GM19035 (cell line): ENCODE measurements around the gene SARM1.
A peak's percentile ranks its signal among the peaks of the same experiment; 100 is the strongest.

Source experiments
- ATAC-seq: cut with Tn5 transposase; IDR thresholded peaks from one replicate; pipeline ENCODE4 v1.9.1; 2021; ENCODE audit not compliant: unreplicated experiment

Gene SARM1

GRCh38 chr17:28340374-28340773, 31.1 kb upstream of the SARM1 start:
- ATAC-seq: no peak

DNA sequence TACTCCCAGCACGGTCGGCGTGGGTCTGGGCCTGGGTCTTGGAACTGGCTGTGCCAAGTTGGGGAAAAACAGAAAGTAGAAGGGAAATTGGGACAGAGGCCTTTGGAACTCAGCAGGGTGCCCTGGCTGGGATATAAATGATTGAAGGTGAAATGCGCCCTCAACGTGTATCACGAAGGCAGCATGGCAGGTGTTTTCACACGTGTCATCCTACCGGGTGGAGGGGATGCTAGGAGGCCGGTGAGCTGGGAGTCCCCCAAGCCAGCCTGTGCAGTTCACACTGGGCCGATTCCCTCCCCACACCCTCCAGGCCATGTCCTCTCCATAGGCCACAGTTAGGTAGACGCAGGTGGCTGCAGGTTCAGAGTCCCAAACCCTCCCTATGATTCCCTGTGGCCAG, 30.0 kb upstream of the SARM1 start:
- no peak for ATAC-seq

GRCh38 chr17:28342313-28342712, 29.2 kb upstream of the SARM1 start:
- no peak for ATAC-seq

DNA sequence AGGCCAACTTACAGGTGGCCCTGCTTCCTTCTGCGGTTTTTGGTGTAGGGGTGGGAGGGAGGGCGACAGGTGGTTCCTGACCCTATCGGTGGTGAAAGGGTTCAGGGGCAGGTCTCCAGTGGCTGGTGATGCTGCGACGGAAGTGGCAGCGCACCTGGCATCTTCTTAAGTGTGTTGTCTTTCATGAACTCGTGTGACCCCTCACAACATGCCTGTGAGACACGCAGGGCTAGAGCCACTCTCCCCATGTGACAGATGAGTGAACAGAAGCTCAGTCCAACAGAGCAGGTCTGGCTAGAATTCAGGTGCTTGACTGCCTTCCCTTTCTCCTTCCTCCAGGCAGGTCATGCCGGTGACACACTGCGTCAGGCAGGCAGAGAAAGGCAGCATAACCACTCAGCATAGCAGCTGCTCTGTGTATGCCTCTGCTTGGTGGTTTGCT, 28.0 kb upstream of the SARM1 start:
- no peak for ATAC-seq

- no peak for ATAC-seq
These were observed 27.5 kb upstream of the SARM1 start for GRCh38 chr17:28344011-28344410.

GRCh38 chr17:28344435-28344901, 27.0 kb upstream of the SARM1 start:
- ATAC-seq: no peak

GRCh38 chr17:28345419-28346198, 25.9 kb upstream of the SARM1 start:
- no peak for ATAC-seq

DNA sequence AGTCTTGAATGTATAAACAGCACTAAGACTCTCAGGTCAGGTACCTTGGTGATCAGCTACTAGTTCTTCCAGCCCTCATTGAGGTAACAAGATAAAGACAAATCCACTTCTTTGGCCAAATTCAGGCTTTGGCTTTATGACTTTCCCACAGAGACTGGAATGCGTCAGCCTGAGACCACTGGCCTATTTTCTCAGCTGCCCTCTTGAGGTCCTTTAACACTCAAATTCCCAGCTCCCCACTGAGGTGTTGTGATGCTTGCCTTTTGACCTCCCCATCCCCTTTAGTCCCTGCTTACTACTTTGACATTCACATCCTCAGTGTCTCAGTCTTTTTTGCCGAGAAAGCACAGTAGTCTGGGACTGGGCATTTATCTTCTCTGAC, 25.3 kb upstream of the SARM1 start:
- ATAC-seq: no peak

GRCh38 chr17:28346746-28347246, 24.7 kb upstream of the SARM1 start:
- no peak for ATAC-seq

- no peak for ATAC-seq
These were observed 24.1 kb upstream of the SARM1 start for GRCh38 chr17:28347261-28347891.

DNA sequence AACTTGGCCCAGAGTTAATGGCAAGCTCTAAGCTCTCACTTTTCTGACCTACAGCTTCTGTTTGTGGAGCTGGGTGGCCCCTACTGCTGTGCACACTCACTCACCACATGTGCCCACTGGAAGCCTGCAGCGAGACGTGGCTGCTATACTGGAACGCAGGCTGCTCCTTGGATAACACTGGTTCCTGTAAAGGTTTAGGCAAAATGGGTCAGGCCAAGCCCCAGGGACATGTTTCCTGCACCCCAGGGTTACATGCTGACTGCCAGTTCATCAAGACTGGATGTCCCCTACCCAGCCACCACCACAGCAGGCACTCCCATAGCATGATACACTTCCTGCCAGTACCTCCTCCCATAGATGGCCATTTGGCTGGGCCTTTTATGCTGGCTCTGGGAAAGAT, 22.5 kb upstream of the SARM1 start:
- no peak for ATAC-seq

GRCh38 chr17:28350271-28350670, 21.2 kb upstream of the SARM1 start:
- ATAC-seq: no peak

DNA sequence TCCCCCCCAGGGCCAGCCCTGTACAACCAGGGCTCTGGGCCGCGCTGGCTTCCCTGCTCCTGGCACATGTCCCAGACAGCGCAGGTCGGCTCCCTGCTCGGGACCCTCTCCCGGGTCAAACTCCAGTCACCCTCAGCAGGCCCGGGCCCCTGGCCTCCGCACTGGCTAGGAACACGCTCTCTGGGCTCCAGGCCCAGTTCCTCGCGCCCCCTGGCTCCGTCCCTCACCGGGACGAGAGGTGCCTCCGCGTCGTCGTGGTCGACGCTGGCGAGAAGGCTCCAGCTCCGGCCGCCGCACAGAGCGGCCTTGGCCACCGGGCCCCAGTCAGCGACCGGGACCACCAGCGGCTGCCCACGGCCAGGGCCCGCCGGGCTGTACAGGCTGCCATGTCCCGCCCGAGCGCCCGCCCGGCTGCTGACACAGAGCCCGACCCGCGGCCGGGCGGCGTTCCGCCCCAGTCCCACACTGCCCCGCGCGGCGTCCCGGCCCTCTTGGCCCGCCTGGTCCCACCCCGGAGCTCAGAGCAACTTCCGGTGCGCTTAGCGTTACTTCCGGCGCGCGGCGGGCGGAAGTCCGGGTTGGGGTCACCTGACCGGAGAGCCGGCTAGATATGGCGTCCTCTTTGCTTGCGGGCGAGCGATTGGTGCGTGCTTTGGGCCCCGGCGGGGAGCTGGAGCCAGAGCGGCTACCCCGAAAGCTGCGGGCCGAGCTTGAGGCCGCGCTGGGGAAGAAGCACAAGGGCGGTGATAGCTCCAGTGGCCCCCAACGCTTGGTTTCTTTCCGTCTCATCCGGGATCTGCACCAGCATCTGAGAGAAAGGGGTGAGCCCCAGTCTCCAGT, 14.2 kb upstream of the SARM1 start, which contains the start of gene POLDIP2:
Gene POLDIP2 (minus strand): TSS at position 467 of the 840 bp plus-strand sequence. CDS start 79 bp downstream, at position 388.
- peak; percentile 98 for ATAC-seq

- ATAC-seq: no peak
These were observed 13.6 kb upstream of the SARM1 start for GRCh38 chr17:28357901-28358197.

- ATAC-seq: no peak
These were observed 8.3 kb upstream of the SARM1 start for GRCh38 chr17:28363186-28363585.

DNA sequence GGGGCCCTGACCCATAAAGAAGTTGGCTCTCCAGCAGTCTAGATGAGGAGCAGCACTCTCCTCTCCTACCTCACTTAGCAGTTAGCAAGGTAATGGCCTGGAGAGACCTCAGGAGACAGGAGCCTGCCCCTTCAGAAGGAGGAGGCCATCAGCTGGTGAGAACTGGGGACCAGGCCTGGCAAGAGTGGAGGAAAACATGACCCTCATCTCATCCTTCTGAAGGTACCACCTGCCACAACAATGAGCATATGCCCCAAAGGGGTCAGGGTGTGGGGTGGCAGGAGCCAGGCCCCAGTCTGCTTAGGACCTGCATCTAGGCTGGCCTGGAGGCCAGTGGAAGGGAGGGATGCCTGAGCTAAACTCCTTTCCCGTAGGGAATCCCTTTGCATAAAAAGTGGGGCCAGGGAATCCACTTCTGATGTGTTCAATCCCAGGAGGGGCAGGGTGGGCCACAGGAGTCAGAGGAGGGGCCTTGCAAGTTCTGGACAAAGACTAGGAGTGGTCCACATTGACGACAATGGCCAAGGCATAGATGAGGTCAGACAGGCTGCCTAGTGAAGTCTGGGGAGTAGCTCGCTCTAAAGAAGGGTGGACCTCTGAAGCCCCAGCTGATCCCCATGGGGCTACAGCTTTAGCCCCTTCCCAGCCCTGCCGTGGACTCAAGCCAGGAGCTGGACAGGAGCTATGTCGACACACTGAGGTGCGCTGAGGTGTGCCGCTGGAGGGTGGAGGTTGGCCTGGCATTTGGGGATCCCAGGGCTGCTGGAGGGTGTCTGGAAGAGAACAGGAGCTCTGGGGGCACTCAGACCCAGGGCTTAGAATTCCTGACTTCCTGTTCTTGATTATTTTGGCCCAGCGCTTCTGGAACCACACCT, 7.5 kb upstream of the SARM1 start:
- no peak for ATAC-seq

DNA sequence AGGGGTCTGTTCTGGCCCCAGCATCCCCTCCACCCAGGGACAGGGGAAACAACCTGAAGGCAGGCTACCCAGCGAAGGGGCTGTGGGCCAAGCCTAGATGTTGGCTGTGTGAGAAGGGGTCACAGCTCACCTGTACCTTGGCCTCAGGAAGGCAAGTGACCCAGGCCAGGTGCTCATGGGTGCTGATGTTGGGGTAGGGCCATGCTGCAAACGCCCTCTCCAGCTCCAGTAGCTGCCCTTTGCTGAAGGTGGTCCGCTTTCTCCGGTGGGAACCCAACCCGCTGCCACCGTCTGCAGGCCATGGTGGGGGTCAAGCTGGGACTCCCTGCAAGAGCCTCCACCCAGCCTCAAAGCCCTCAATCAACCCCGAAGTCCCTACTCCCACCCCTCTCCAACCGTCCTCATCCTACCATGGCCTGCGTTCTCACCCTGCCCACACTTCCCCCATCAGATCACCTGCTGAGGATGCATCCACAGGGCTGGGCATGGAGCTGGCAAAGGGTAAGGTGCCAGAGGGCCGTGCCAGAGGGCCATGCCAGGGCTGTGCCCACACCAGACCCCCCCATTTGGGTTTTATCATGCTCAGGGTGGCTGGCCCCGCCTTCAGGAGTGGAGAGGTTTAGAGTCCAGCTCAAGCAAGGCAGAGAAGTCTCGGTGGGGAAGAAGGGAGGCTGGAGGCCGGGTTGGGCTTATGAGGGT, 6.7 kb upstream of the SARM1 start, which contains the start of gene SEBOX:
Gene SEBOX (minus strand): TSS at position 535 of the 699 bp plus-strand sequence. CDS start 48 bp downstream, at position 487.
- no peak for ATAC-seq

DNA sequence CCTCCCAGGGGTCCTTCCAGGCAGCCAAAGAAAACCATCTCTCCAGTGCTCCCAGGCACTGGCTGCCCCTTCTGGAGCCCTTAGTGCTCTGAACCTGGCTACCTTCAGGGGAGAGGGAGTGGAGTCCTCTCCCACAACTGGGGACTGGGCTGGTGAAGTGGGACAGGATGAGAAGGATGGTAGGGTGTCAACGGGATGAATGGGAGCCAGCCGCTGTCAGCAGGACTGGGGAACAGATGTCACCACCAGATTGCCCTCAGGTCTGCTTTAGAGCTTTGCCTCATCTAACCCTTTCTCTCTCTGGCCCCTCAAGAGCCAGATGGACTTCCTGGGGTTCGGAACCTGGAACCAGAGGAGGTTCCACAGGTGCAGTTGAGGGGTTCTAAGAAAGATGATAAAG, 6.0 kb upstream of the SARM1 start:
- ATAC-seq: no peak

GRCh38 chr17:28366605-28367004, 4.9 kb upstream of the SARM1 start:
- no peak for ATAC-seq
